Ramos (cell line): ENCODE results near the gene ATF7.

Source experiments
- in situ Hi-C: fragments of 300-500 bp; cut with MboI; formaldehyde crosslinking; loops from one replicate; pipeline ENCODE4 v1.14.3; 2022; ENCODE audit warnings: low sequenced_read_pairs; ENCODE audit not compliant: unreplicated experiment

The ATF7 gene

GRCh38 chr12:53505555-53506449, 120.4 kb downstream of the ATF7 start:
- in situ Hi-C loops: loop anchor here (5.0 kb wide), 1 partner anchor 159 kb away; no protein-coding TSS in a partner anchor

- in situ Hi-C loops: loop anchor here (5.0 kb wide), 1 partner anchor 158 kb away; no protein-coding TSS in a partner anchor
Observed at GRCh38 chr12:53505086-53505485, 121.1 kb downstream of the ATF7 start.

GRCh38 chr12:53504004-53504920, 121.9 kb downstream of the ATF7 start:
- in situ Hi-C loops: no loop called here

GRCh38 chr12:53502983-53503728, 123.0 kb downstream of the ATF7 start:
- in situ Hi-C loops: no loop called here

GRCh38 chr12:53502331-53502730, 123.9 kb downstream of the ATF7 start:
- in situ Hi-C loops: no loop called here

- in situ Hi-C loops: no loop called here
Observed at GRCh38 chr12:53501615-53502181, 124.5 kb downstream of the ATF7 start.

- in situ Hi-C loops: no loop called here
Observed at GRCh38 chr12:53500776-53501614, 125.2 kb downstream of the ATF7 start, which contains the start of gene TARBP2. TARBP2 (plus strand) TSS chr12:53501283; CDS start chr12:53501409, 126 bp downstream.

GRCh38 chr12:53500142-53500775, 125.9 kb downstream of the ATF7 start:
- in situ Hi-C loops: no loop called here

GRCh38 chr12:53499266-53500141, 126.7 kb downstream of the ATF7 start, which contains the start of gene MAP3K12:
MAP3K12 (minus strand) TSS chr12:53499458; CDS start chr12:53487391, 12,067 bp downstream.
- in situ Hi-C loops: no loop called here

GRCh38 chr12:53498235-53498630, 127.9 kb downstream of the ATF7 start:
- in situ Hi-C loops: no loop called here

GRCh38 chr12:53497461-53497860, 128.7 kb downstream of the ATF7 start:
- in situ Hi-C loops: no loop called here

GRCh38 chr12:53496752-53497032, 129.5 kb downstream of the ATF7 start:
- in situ Hi-C loops: no loop called here

- in situ Hi-C loops: no loop called here
Observed at GRCh38 chr12:53495903-53496751, 130.1 kb downstream of the ATF7 start.

GRCh38 chr12:53493610-53494391, 132.4 kb downstream of the ATF7 start:
- in situ Hi-C loops: no loop called here

- in situ Hi-C loops: no loop called here
Observed at GRCh38 chr12:53492830-53493609, 133.2 kb downstream of the ATF7 start.
